ENCODE results near the gene CRYBB3.

DNA sequence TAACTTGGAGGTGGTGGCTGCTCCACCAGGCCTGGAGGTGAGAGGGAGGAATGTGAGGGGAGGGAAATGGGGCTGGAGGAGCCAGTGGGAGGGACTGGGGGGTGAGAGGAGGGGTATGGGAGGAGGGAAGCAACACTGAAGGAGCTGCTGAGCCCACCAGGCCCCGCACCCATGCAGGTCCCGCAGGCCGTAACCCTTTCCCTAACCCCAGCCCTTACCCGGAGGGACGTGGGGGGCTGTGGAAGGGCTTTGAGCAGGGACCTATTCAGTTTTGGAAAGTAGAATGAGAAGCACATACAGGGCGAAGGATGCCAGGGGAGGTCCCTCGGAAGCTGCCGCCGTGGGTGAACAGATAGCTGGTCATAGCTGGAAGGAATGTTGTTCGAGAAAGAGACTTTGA lies 33.9 kb upstream of the CRYBB3 start:
- TF ChIP-seq, protein P1, sequence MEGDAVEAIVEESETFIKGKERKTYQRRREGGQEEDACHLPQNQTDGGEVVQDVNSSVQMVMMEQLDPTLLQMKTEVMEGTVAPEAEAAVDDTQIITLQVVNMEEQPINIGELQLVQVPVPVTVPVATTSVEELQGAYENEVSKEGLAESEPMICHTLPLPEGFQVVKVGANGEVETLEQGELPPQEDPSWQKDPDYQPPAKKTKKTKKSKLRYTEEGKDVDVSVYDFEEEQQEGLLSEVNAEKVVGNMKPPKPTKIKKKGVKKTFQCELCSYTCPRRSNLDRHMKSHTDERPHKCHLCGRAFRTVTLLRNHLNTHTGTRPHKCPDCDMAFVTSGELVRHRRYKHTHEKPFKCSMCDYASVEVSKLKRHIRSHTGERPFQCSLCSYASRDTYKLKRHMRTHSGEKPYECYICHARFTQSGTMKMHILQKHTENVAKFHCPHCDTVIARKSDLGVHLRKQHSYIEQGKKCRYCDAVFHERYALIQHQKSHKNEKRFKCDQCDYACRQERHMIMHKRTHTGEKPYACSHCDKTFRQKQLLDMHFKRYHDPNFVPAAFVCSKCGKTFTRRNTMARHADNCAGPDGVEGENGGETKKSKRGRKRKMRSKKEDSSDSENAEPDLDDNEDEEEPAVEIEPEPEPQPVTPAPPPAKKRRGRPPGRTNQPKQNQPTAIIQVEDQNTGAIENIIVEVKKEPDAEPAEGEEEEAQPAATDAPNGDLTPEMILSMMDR (IDR thresholded peaks at IDR 0.05): no peak
- TF ChIP-seq POLR2A (IDR thresholded peaks at IDR 0.05): no peak

Data from heart left ventricle (tissue), 13 donors.